ENCODE results near the gene TMEM147. TPM values are rescaled to one million over a fixed set of nuclear protein-coding genes. Genes with fewer than 3 reads are reported as not detected.

Gene TMEM147
- total and polyA plus RNA-seq, 2 of the 13 experiments (the other 11 are each of a cell fraction or from before 2014, with no cell fraction given), result 141 to 176 TPM

- TF ChIP-seq REPIN1 (CRISPR knock-in tag; IDR thresholded peaks at IDR 0.05; ENCODE audit: borderline replicate concordance, low read depth), result peak; percentile 84
- TF ChIP-seq ZNF33A (CRISPR knock-in tag; IDR thresholded peaks at IDR 0.05; ENCODE audit: borderline replicate concordance), result no peak
- TF ChIP-seq ZFP90 (CRISPR knock-in tag; IDR thresholded peaks at IDR 0.05; ENCODE audit: borderline replicate concordance), result no peak
- peak; percentile 43; the same call in 1 of the 2 replicates for TF ChIP-seq SALL1 (CRISPR knock-in tag; IDR thresholded peaks at IDR 0.05)
- TF ChIP-seq KDM2A (CRISPR knock-in tag; IDR thresholded peaks at IDR 0.05; ENCODE audit: borderline replicate concordance, low read depth), result peak; percentile 80
- TF ChIP-seq NR2F6 (IDR thresholded peaks at IDR 0.05), result no peak
- TF ChIP-seq NR2F6 (CRISPR knock-in tag; IDR thresholded peaks at IDR 0.05), result peak; percentile 48
- peak; percentile 69 for TF ChIP-seq MAZ (IDR thresholded peaks at IDR 0.05; ENCODE audit: borderline replicate concordance, low read depth, low read length)
- peak; percentile 76; the same call in 1 of the 2 replicates for TF ChIP-seq MAZ (CRISPR knock-in tag; IDR thresholded peaks at IDR 0.05; ENCODE audit: low read depth)
- peak; percentile 82 for TF ChIP-seq ZNF501 (CRISPR knock-in tag; IDR thresholded peaks at IDR 0.05)
- no peak for TF ChIP-seq ZNF367 (CRISPR knock-in tag; IDR thresholded peaks at IDR 0.05; ENCODE audit: borderline replicate concordance)
- TF ChIP-seq CBX1 (IDR thresholded peaks at IDR 0.05; ENCODE audit: low read depth), result peak; percentile 26
- 0 out of 2 replicates have a peak, but pooled peaks have one; percentile 23 for TF ChIP-seq RARA (CRISPR knock-in tag; IDR thresholded peaks at IDR 0.05)
- TF ChIP-seq ZFX (CRISPR knock-in tag; IDR thresholded peaks at IDR 0.05; ENCODE audit: low read depth), result peak; percentile 94
- no peak for TF ChIP-seq HNF4G (IDR thresholded peaks at IDR 0.05; ENCODE audit: borderline replicate concordance, low read depth, low read length)
- no peak for TF ChIP-seq HNF4G (CRISPR knock-in tag; IDR thresholded peaks at IDR 0.05; ENCODE audit: borderline replicate concordance, low read depth)
- TF ChIP-seq, protein P1, sequence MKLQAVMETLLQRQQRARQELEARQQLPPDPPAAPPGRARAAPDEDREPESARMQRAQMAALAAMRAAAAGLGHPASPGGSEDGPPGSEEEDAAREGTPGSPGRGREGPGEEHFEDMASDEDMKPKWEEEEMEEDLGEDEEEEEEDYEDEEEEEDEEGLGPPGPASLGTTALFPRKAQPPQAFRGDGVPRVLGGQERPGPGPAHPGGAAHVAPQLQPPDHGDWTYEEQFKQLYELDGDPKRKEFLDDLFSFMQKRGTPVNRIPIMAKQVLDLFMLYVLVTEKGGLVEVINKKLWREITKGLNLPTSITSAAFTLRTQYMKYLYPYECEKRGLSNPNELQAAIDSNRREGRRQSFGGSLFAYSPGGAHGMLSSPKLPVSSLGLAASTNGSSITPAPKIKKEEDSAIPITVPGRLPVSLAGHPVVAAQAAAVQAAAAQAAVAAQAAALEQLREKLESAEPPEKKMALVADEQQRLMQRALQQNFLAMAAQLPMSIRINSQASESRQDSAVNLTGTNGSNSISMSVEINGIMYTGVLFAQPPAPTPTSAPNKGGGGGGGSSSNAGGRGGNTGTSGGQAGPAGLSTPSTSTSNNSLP (IDR thresholded peaks at IDR 0.05; ENCODE audit: low read depth, low read length), result no peak
- TF ChIP-seq MTERF4 (CRISPR knock-in tag; IDR thresholded peaks at IDR 0.05), result peak; percentile 67; the same call in 1 of the 2 replicates
- TF ChIP-seq RBM39 (IDR thresholded peaks at IDR 0.05; ENCODE audit: low read depth, low read length, poor library complexity, severe bottlenecking), result peak; percentile 78
- TF ChIP-seq, protein P2, sequence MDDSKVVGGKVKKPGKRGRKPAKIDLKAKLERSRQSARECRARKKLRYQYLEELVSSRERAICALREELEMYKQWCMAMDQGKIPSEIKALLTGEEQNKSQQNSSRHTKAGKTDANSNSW (CRISPR knock-in tag; IDR thresholded peaks at IDR 0.05; ENCODE audit: borderline replicate concordance), result no peak
- TF ChIP-seq ZNF768 (CRISPR knock-in tag; IDR thresholded peaks at IDR 0.05), result peak; percentile 68
- TF ChIP-seq, protein P3, sequence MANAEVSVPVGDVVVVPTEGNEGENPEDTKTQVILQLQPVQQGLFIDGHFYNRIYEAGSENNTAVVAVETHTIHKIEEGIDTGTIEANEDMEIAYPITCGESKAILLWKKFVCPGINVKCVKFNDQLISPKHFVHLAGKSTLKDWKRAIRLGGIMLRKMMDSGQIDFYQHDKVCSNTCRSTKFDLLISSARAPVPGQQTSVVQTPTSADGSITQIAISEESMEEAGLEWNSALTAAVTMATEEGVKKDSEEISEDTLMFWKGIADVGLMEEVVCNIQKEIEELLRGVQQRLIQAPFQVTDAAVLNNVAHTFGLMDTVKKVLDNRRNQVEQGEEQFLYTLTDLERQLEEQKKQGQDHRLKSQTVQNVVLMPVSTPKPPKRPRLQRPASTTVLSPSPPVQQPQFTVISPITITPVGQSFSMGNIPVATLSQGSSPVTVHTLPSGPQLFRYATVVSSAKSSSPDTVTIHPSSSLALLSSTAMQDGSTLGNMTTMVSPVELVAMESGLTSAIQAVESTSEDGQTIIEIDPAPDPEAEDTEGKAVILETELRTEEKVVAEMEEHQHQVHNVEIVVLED (CRISPR knock-in tag; IDR thresholded peaks at IDR 0.05; ENCODE audit: borderline replicate concordance), result peak; percentile 83
- TF ChIP-seq MED1 (CRISPR knock-in tag; IDR thresholded peaks at IDR 0.05), result peak; percentile 80
- TF ChIP-seq ZNF616 (CRISPR knock-in tag; IDR thresholded peaks at IDR 0.05; ENCODE audit: low read depth), result peak; percentile 77; the same call in 1 of the 2 replicates
These were observed at the start of gene TMEM147 (continued) for GRCh38 chr19:35545001-35545854.

Data from HepG2 (cell line).